ENCODE data around the gene ZNF575.
"Not testable (repeated sequence)": the region's sequence is repeated elsewhere in the genome, so short reads cannot be mapped to it uniquely, and the experiment has no call there.

GRCh38 chr19:43512399-43512798 lies 20.6 kb upstream of the ZNF575 start:
- TF ChIP-seq GABPA (IDR thresholded peaks at IDR 0.05; ENCODE audit: low read depth); ZBTB33 (IDR thresholded peaks at IDR 0.05); RBBP5 (conservative IDR thresholded peaks at IDR 0.05); E2F8 (IDR thresholded peaks at IDR 0.05; ENCODE audit: low read depth, partially characterized antibody); CTCF (IDR thresholded peaks at IDR 0.05 in 2 of 3, conservative IDR thresholded peaks at IDR 0.05 in 1 of 3; ENCODE audit: control insufficient read depth in 2 of 3, extremely low read depth in 1 of 3, insufficient read depth in 1 of 3, low read depth in 3 of 3, low read length in 3 of 3); BHLHE40 (IDR thresholded peaks at IDR 0.05; ENCODE audit: borderline replicate concordance in 1 of 2, low read depth in 2 of 2, low read length in 1 of 2); MTA2 (IDR thresholded peaks at IDR 0.05; ENCODE audit: low read depth); KDM1A (IDR thresholded peaks at IDR 0.05; ENCODE audit: borderline replicate concordance); MTA3 (IDR thresholded peaks at IDR 0.05; ENCODE audit: borderline replicate concordance, low read length); SMC3 (IDR thresholded peaks at IDR 0.05; ENCODE audit: borderline replicate concordance, low read length): not testable (repeated sequence)

Data from GM12878 (cell line).